IPS-11a (cell line): ENCODE measurements around the gene NUP85.
"Not testable (repeated sequence)": the region's sequence is repeated elsewhere in the genome, so short reads cannot be mapped to it uniquely, and the experiment has no call there.

Experiments
- H3K4me3 ChIP-seq: one replicate; pipeline ENCODE4 v1.5.1; 2013; ENCODE audit warnings: low read depth, low read length, control low read depth

The NUP85 gene

GRCh38 chr17:75266316-75267152 lies 61.1 kb downstream of the NUP85 start:
- H3K4me3 ChIP-seq: no peak overlapping the region

- no peak overlapping the region for H3K4me3 ChIP-seq
Measured at GRCh38 chr17:75267153-75267410, 61.6 kb downstream of the NUP85 start.

DNA sequence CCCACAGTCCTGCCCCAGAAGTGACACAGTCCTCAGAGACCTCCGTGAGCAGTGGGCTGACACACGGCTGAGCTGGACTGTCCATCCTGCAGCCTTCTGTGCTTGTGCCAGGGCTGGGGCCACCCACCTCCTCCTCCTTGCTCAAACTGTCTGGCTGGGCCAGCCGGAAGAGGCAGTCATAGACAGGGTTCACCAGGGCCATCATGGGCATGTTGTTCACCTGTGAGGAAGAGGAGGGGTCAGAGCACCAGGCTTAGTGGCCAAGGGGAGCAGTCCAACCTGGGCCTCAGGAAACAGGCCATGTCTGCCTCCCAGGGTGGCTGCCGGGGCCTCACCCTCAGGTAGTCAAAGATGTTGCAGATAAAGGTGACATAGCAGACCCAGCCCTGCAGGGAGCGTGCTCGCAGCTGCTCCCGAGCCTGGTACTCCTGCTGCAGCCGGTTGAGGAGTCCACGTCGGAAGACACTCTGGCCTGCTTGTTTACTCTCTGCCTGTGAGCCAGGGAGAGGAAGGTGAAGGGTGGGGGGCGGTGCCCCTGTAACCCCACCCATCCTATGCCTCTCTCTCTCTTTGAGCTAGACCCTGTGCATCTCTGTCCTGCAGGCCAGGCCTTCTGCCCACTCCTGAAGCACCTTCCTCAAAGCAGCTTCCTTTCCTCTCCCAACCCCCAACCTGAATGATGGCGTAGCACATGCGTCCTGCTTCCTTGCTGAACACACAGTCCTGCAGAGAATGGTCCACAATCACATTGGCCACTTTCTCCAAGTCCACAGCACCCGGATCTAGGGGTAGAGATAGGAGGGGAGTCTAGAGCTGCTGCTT lies 62.1 kb downstream of the NUP85 start:
- H3K4me3 ChIP-seq: no peak overlapping the region

GRCh38 chr17:75269844-75270217 lies 64.4 kb downstream of the NUP85 start:
- peak overlapping the region; percentile 83 for H3K4me3 ChIP-seq

- peak overlapping the region; percentile 83 for H3K4me3 ChIP-seq
Measured at GRCh38 chr17:75270218-75270965, 64.9 kb downstream of the NUP85 start.

DNA sequence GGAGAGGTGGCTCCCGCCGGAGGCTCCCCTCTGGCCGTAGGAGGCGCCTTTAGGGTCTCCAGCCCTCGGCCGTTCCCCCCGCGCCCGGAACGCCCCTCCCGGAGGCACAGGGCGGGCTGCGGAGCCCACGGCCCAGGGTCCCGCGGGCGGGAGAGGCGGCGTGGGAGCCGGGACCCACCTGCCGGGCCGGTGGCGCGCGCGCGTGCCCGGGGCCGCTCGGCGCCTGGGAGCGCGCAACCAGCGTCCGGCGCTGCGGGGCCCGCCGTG lies 65.4 kb downstream of the NUP85 start, which contains the start of gene MIF4GD:
Gene MIF4GD, minus strand, starts transcription at position 266 of the 267 bp plus-strand sequence. CDS start 1,036 bp downstream, outside the sequence.
- peak within 1 kb of the TSS; percentile 83 for H3K4me3 ChIP-seq

- peak overlapping the region; percentile 75 for H3K4me3 ChIP-seq
Measured at GRCh38 chr17:75271233-75271954, 65.9 kb downstream of the NUP85 start.

DNA sequence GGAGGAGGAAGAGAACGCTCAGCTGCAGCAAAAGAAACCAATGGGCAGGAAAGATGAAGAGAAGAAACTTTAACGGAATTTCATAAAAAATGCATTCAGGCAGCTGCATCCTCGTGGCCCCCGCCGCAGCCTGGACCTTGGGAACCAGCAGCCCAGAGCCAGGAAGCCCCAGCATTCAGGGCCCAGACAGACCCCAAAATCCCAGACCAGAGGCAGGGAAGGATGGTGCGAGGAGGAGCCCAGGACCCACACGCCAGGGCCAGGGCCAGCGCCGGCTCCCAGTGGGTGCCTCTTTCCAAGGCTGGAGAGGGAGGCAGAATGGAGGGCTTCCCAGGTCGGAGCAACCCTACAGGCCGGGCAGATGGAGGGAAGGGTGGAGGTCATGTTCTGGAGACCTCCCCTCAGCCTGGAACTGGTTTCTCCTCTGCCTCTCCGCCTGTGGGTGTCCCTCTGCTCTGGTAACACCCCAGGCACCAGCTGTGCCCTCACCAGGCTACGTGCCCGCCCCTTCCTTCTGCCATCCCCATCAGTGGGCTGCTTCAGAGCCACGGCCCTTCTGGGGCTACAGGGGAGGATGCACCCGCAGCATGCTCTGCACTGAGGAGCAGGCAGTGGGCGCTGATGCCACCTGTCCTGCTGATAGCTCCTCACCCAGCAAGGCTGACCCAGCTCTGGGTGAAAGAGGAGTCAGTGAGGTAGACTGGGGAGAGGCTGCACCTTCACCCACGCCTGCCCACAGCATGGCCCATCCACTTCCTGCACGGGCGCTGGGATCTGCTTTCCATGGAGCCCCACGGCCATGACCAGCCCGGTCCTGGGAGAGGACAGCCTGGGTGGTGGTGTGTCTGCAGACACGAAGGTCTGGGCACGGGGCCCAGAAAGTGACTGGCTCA lies 66.7 kb downstream of the NUP85 start:
- peak overlapping the region; percentile 75 for H3K4me3 ChIP-seq

- no peak overlapping the region for H3K4me3 ChIP-seq
Measured at GRCh38 chr17:75272848-75273184, 67.3 kb downstream of the NUP85 start.

DNA sequence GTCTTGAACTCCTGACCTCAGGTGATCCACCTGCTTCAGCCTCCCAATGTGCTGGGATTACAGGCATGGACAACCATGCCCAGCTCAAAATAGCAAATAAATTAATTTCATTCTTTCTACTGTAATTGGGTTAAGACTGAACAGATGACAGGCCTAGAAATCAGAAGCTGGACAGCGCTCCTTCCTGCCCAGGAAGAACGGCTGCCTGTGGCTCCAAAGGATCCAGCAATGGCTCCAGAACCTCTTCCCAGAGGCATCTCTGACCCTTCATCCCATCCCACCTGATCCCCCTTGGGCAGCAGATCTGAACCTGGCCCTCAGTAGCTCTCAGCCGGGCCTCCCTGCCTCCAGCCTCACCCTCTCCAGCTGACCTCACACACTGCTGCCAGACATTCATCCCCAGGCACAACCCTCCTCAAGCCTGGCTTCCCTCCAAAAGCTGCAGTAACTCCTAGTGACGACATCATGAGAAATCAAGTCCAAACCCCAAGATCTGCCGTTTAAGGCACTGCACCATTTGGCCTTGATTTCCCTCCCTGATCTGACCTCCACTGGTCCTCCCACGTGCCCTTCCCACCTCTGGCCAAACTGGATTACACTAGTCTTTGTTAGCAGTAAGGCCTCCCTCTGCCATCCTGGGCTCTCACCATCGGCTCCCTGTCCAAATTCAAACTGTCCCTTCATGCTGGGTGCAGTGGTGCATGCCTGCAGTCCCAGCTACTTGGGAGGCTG lies 68.7 kb downstream of the NUP85 start:
- no peak overlapping the region for H3K4me3 ChIP-seq

- no peak overlapping the region for H3K4me3 ChIP-seq
Measured at GRCh38 chr17:75277664-75278071, 72.2 kb downstream of the NUP85 start.

- H3K4me3 ChIP-seq: not testable (repeated sequence)
Measured at GRCh38 chr17:75280189-75280588, 74.7 kb downstream of the NUP85 start.

DNA sequence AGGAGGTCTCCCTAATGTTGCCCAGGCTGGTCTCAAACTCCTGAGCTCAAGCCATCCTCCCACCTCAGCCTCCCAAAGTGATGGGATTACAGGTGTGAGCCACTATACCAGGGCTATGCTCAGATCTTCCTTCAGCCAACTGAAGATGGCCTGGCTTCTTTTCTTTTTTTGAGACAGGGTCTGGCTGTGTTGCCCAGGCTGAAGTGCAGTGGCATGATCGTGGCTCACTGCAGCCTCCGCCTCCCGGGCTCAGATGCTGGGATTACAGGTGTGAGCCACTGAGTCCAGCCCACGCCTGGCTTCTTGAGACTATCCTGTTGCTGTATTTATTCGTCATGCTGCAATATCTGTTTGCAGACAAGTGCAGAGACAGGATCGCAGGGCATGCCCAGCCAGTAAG lies 79.6 kb downstream of the NUP85 start:
- H3K4me3 ChIP-seq: no peak overlapping the region
